HG03469 (cell line): ENCODE results near the gene KIAA1217.

ENCODE experiments used
- ATAC-seq: cut with Tn5 transposase; IDR thresholded peaks from one replicate; pipeline ENCODE4 v1.9.1; 2021; ENCODE audit warnings: mild to moderate bottlenecking, moderate library complexity, moderate number of reproducible peaks; ENCODE audit not compliant: unreplicated experiment

Gene KIAA1217

GRCh38 chr10:24240041-24240751 is 31.3 kb downstream of the KIAA1217 start:
- no peak for ATAC-seq

- ATAC-seq: no peak
These were observed 32.6 kb downstream of the KIAA1217 start for GRCh38 chr10:24241536-24242040.

DNA sequence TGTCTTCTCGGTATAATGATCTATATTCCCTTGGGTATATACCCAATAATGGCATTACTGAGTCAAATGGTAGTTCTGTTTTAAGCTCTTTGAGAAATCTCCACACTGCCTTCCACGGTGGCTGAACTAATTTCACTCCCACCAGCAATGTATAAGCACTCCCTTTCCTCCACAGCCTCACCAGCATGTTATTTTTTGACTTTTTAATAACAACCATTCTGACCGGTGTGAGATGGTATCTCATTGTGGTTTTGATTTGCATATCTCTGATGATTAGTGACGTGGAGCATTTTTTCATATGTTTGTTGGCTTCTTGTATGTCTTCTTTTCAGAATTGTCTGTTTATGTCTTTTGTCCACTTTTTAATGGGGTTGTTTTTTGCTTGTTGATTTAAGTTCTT is 33.6 kb downstream of the KIAA1217 start:
- ATAC-seq: no peak

GRCh38 chr10:24246365-24246764 is 37.4 kb downstream of the KIAA1217 start:
- no peak for ATAC-seq

- ATAC-seq: no peak
These were observed 38.9 kb downstream of the KIAA1217 start for GRCh38 chr10:24247841-24248240.

DNA sequence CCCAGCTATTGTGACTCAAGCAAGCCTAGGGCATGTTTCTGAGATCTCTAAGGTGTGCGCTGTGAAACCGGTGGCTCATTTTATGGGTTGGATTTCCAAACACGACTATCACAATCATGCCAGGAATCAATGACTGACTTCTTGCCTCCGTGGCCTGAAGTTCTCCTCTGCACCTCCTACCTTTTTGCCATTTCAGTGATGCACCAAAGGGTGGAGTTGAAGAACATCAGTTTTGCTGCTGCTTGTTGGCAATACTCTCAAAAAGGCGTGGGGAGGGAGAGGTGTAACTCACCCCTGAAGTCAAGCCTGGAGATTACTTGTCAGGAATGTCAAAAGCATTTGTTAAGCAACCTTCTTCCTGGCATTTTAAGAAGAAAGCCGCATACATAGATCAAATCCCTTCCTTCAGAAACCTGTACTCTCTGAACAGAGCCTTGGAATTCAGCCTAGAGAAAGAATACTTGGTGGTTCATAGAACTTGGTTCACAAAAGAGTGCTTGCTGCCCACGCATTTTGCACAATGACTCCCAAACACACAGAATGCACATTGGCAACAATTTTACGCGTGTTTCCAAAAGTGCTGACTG is 41.0 kb downstream of the KIAA1217 start:
- ATAC-seq: no peak

- ATAC-seq: no peak
These were observed 42.6 kb downstream of the KIAA1217 start for GRCh38 chr10:24251547-24251946.

DNA sequence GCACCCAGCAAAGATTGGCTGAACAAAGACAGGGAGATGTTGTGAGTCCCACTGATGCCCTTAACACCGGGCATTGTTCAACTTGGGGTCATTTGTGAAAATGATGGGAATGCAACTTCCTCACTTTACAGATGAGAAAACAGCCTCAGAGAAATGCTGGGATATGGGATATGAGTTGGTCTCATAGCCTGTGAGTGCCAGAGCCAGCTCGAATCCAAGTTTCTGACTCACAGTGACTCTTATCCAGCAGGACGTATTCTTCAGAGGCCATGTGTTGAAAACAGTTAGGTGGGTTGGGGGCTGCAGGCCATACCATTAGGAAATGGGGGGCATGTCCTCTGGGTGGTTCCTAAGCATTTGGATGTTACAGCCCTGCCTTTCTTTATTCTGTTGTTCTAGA is 45.2 kb downstream of the KIAA1217 start:
- no peak for ATAC-seq

GRCh38 chr10:24255115-24255880 is 46.4 kb downstream of the KIAA1217 start:
- no peak for ATAC-seq

- no peak for ATAC-seq
These were observed 47.0 kb downstream of the KIAA1217 start for GRCh38 chr10:24255881-24256311.

GRCh38 chr10:24256619-24257107 is 47.7 kb downstream of the KIAA1217 start:
- no peak for ATAC-seq

- no peak for ATAC-seq
These were observed 48.6 kb downstream of the KIAA1217 start for GRCh38 chr10:24257588-24257987.

- no peak for ATAC-seq
These were observed 50.6 kb downstream of the KIAA1217 start for GRCh38 chr10:24259365-24260130.

- no peak for ATAC-seq
These were observed 52.7 kb downstream of the KIAA1217 start for GRCh38 chr10:24261627-24262026.

DNA sequence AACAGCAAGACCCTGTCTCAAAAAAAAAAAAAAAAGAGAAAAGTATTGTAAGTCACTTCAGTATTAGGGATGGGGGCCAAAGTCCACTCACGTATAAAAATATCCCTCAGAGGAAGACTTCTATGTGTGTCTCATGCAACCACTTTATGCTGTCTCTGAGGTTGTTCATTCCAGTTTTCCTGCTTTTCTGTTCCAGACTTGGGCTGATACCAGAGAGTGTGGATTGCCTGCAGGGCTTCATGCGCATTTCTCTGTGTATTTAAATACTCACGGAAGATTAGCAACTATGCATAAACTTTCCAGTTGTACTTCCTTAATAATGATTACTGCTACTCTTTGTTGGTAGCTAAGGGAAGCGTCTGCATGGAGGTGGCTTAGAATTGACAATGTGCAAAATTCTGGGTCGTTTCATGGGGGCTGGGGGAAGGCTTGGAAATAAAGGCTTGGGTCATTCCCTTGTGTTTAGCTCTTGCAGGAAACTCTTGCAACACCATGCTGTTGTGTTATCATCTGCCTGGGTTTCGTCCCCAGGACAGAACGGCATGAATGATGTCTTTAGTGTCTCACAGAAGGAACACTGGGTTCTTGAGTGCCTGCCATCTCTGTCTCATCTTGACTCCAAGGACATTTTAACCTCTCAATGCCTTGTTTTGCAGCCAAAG is 54.1 kb downstream of the KIAA1217 start:
- no peak for ATAC-seq

DNA sequence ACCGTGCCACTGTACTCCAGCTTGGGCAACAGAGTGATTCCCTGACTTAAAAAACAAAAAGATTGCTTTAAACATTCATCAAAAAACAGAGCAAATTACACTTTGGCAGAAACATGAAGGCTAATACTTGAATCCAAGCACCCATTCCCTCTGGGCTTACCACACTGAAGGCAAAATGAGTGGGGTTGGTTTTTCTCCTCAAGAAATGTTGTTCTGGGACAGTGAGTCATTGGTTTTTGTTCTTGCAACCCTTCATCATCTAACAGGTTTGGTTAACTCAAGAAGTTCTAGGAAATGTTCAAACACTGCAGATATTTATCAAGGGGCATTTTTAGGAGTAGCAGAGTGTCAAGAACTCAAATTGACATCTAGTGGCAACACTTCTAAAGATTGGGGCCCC is 60.5 kb downstream of the KIAA1217 start:
- no peak for ATAC-seq

- no peak for ATAC-seq
These were observed 63.4 kb downstream of the KIAA1217 start for GRCh38 chr10:24272374-24272773.

DNA sequence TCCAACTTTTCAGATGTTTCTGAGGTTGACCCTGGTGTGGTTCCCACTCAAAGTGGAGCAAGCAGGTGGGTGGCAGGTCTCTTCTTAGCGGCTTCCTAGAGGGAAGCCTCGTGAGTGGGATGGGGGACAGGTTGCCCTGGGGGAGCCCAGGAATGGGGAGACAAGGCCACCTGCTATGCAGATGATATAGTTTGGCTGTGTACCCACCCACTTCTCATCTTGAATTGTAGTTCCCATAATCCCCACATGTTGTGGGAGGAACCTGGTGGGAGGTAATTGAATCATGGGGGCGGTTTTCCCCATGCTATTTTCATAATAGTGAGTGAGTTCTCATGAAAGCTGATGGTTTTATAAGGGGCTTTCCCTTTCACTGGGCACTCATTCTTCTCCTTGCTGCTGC is 68.3 kb downstream of the KIAA1217 start:
- no peak for ATAC-seq

DNA sequence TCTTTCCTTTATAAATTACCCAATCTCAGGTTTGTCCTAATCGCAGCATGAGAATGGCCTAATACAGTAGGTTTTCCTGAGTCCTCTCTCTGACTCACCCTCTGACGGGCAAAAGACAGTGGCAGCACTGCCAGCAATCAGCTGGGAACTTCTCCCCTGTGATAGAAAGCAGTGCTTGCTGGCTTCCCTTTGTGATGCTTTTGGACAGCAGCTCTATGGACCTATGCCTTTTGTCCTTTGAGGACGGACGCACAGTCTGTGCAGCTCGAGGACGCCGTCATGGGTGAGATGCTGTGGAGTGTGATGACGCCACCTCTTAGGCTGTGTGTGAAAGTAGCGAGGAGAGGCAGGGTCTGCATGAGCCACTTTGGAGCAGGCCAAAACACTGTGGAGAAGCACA is 68.8 kb downstream of the KIAA1217 start:
- ATAC-seq: no peak

GRCh38 chr10:24278176-24278889 is 69.4 kb downstream of the KIAA1217 start:
- no peak for ATAC-seq
